WERI-Rb-1 (cell line): ENCODE results near the gene ITSN1.

Source experiments
- DNase-seq: peaks from one replicate; pipeline ENCODE4 v3.0.0-alpha.2; 2020
- H3K27ac ChIP-seq: fragments of 250-450 bp; sonication (Bioruptor Pico); 2 replicates; pipeline ENCODE4 v1.5.1; 2020; ENCODE audit warnings: mild to moderate bottlenecking, moderate library complexity
- H3K27me3 ChIP-seq: fragments of 250-450 bp; sonication (Bioruptor Pico); 2 replicates; pipeline ENCODE4 v1.5.1; 2021; ENCODE audit warnings: mild to moderate bottlenecking, low read depth, moderate library complexity; ENCODE audit not compliant: insufficient read depth, severe bottlenecking
- H3K36me3 ChIP-seq: fragments of 250-450 bp; sonication (Bioruptor Pico); 2 replicates; pipeline ENCODE4 v1.5.1; 2020; ENCODE audit warnings: mild to moderate bottlenecking, moderate library complexity
- H3K4me3 ChIP-seq: 2 replicates; pipeline ENCODE4 v1.5.1; 2011; ENCODE audit warnings: low read depth, mild to moderate bottlenecking, control low read depth, low read length
- H3K9me3 ChIP-seq: fragments of 250-450 bp; sonication (Bioruptor Pico); 2 replicates; pipeline ENCODE4 v1.5.1; 2021; ENCODE audit warnings: mild to moderate bottlenecking, moderate library complexity; ENCODE audit not compliant: severe bottlenecking
- CTCF ChIP-seq: IDR thresholded peaks from 2 replicates; pipeline ENCODE4 v1.5.1; 2011; ENCODE audit warnings: low read depth, mild to moderate bottlenecking, control low read depth, inconsistent platforms, low read length

Gene ITSN1

GRCh38 chr21:33685613-33686197 lies 43.4 kb downstream of the ITSN1 start:
- Histone ChIP-seq H3K27me3 (no peaks in the 10 kb centered on the region), H3K27ac (no peak overlapping the region), H3K4me3 (no peak overlapping the region), H3K9me3 (no peaks in the 10 kb centered on the region), H3K36me3 (no peaks in the 10 kb centered on the region)
- no peak for TF ChIP-seq CTCF
- no peak for DNase-seq

- no peak for DNase-seq
- H3K9me3 ChIP-seq = no peaks in the 10 kb centered on the region
- TF ChIP-seq CTCF = no peak
- H3K27ac ChIP-seq = no peak overlapping the region
- no peaks in the 10 kb centered on the region for H3K27me3 ChIP-seq
- no peaks in the 10 kb centered on the region for H3K36me3 ChIP-seq
- H3K4me3 ChIP-seq = no peak overlapping the region
Measured at GRCh38 chr21:33686386-33686785, 44.1 kb downstream of the ITSN1 start.

- H3K36me3 ChIP-seq = no peaks in the 10 kb centered on the region
- H3K27me3 ChIP-seq = no peaks in the 10 kb centered on the region
- no peaks in the 10 kb centered on the region for H3K9me3 ChIP-seq
- TF ChIP-seq CTCF = no peak
- H3K4me3 ChIP-seq = no peak overlapping the region
- H3K27ac ChIP-seq = no peak overlapping the region
- no peak for DNase-seq
Measured at GRCh38 chr21:33687634-33688033, 45.3 kb downstream of the ITSN1 start.

- H3K27me3 ChIP-seq = no peaks in the 10 kb centered on the region
- no peaks in the 10 kb centered on the region for H3K9me3 ChIP-seq
- H3K36me3 ChIP-seq = no peaks in the 10 kb centered on the region
- no peak for DNase-seq
- no peak overlapping the region for H3K4me3 ChIP-seq
- no peak for TF ChIP-seq CTCF
- H3K27ac ChIP-seq = no peak overlapping the region
Measured at GRCh38 chr21:33688353-33688752, 46.1 kb downstream of the ITSN1 start.

- Histone ChIP-seq H3K27me3 (no peaks in the 10 kb centered on the region), H3K27ac (no peak overlapping the region), H3K36me3 (no peaks in the 10 kb centered on the region), H3K4me3 (no peak overlapping the region), H3K9me3 (no peaks in the 10 kb centered on the region)
- no peak for TF ChIP-seq CTCF
- no peak for DNase-seq
Measured at GRCh38 chr21:33690874-33691273, 48.6 kb downstream of the ITSN1 start.

- Histone ChIP-seq H3K4me3 (no peak overlapping the region), H3K9me3 (no peaks in the 10 kb centered on the region)
- no peak for TF ChIP-seq CTCF
Measured at GRCh38 chr21:33691945-33692603, 49.8 kb downstream of the ITSN1 start.

More at GRCh38 chr21:33691945-33692603, 49.8 kb downstream of the ITSN1 start:
- H3K27me3 ChIP-seq = no peaks in the 10 kb centered on the region
- H3K27ac ChIP-seq = no peak overlapping the region
- DNase-seq = no peak
- H3K36me3 ChIP-seq = no peaks in the 10 kb centered on the region
